IMR-90 (cell line): ENCODE data around the gene HRNR.

Experiments
- CTCF ChIP-seq: conservative IDR thresholded peaks from 2 replicates; pipeline ENCODE4 v1.5.1; 2012; ENCODE audit warnings: mild to moderate bottlenecking, low read depth, low read length, improper control_type of control experiment
- POLR2A ChIP-seq: IDR thresholded peaks from 2 replicates; pipeline ENCODE4 v1.6.1; 2012; ENCODE audit warnings: mild to moderate bottlenecking, low read depth, low read length
- SMC3 ChIP-seq: fragments of 150-350 bp; IDR thresholded peaks from 2 replicates; pipeline ENCODE4 v1.6.1; 2016; ENCODE audit warnings: low read depth, mild to moderate bottlenecking, antibody characterized with exemption, low read length, moderate library complexity
- USF2 ChIP-seq: fragments of 150-350 bp; IDR thresholded peaks from 2 replicates; pipeline ENCODE4 v1.6.1; 2017; ENCODE audit warnings: mild to moderate bottlenecking, antibody characterized with exemption, low read length, low read depth

GRCh38 chr1:152168535-152168868 lies 55.5 kb downstream of the HRNR start:
- TF ChIP-seq CTCF (no peak), POLR2A (no peak), SMC3 (no peak), USF2 (no peak)
